H9 (cell line): ENCODE measurements around the gene AKAP12. TPM values are rescaled to one million over a fixed set of nuclear protein-coding genes. Genes with fewer than 3 reads are reported as not detected.

Experiments used
- DNase-seq: peaks from one replicate; pipeline ENCODE4 v3.0.0-alpha.2; 2017
- H2AFZ ChIP-seq: one replicate; pipeline ENCODE4 v1.6.1; 2013; ENCODE audit warnings: mild to moderate bottlenecking, low read length, control low read depth, moderate library complexity
- H2AK5ac ChIP-seq: 2 replicates; pipeline ENCODE4 v1.6.1; 2013; ENCODE audit warnings: low read length, control low read depth, mixed read lengths; ENCODE audit not compliant: insufficient read length
- H2BK120ac ChIP-seq: one replicate; pipeline ENCODE4 v1.6.1; 2013; ENCODE audit warnings: low read depth, mild to moderate bottlenecking, low read length, control low read depth, inconsistent platforms; ENCODE audit not compliant: poor library complexity, severe bottlenecking
- H2BK12ac ChIP-seq: 2 replicates; pipeline ENCODE4 v1.6.1; 2013; ENCODE audit warnings: low read length, control low read depth, mixed read lengths, low read depth; ENCODE audit not compliant: insufficient read length
- H2BK15ac ChIP-seq: 2 replicates; pipeline ENCODE4 v1.6.1; 2013; ENCODE audit warnings: low read depth, low read length, control low read depth
- H2BK20ac ChIP-seq: one replicate; pipeline ENCODE4 v1.6.1; 2013; ENCODE audit warnings: low read depth, mild to moderate bottlenecking, low read length, control low read depth, inconsistent platforms; ENCODE audit not compliant: poor library complexity, severe bottlenecking
- H2BK5ac ChIP-seq: 2 replicates; pipeline ENCODE4 v1.6.1; 2013; ENCODE audit warnings: low read length, control low read depth, mixed read lengths; ENCODE audit not compliant: insufficient read length
- H3K14ac ChIP-seq: 2 replicates; pipeline ENCODE4 v1.6.1; 2013; ENCODE audit warnings: low read length, control low read depth; ENCODE audit not compliant: insufficient read depth
- H3K18ac ChIP-seq: 2 replicates; pipeline ENCODE4 v1.6.1; 2013; ENCODE audit warnings: low read depth, mild to moderate bottlenecking, mixed read lengths, low read length, control low read depth; ENCODE audit not compliant: insufficient read length
- H3K23ac ChIP-seq: 2 replicates; pipeline ENCODE4 v1.6.1; 2013; ENCODE audit warnings: low read length, control low read depth, mixed read lengths, low read depth; ENCODE audit not compliant: insufficient read length
- H3K23me2 ChIP-seq: 2 replicates; pipeline ENCODE4 v1.6.1; 2013; ENCODE audit warnings: low read depth, mild to moderate bottlenecking, mixed read lengths, low read length, control low read depth; ENCODE audit not compliant: insufficient read length, poor library complexity, severe bottlenecking
- H3K27ac ChIP-seq: 2 replicates; pipeline ENCODE4 v1.5.1; 2013; ENCODE audit warnings: low read length, control low read depth, mixed read lengths, low read depth; ENCODE audit not compliant: insufficient read length
- H3K27me3 ChIP-seq: 2 replicates; pipeline ENCODE4 v1.6.1; 2013; ENCODE audit warnings: low read length, control low read depth, inconsistent platforms; ENCODE audit not compliant: insufficient read depth
- H3K4ac ChIP-seq: 2 replicates; pipeline ENCODE4 v1.6.1; 2013; ENCODE audit warnings: low read depth, mild to moderate bottlenecking, control low read depth, inconsistent platforms, low read length, moderate library complexity
- H3K4me1 ChIP-seq: 2 replicates; pipeline ENCODE4 v1.6.1; 2013; ENCODE audit warnings: low read length, control low read depth, inconsistent platforms; ENCODE audit not compliant: insufficient read depth
- H3K4me2 ChIP-seq: 2 replicates; pipeline ENCODE4 v1.6.1; 2013; ENCODE audit warnings: low read length, control low read depth, mixed read lengths; ENCODE audit not compliant: insufficient read length, insufficient read depth
- H3K56ac ChIP-seq: 2 replicates; pipeline ENCODE4 v1.6.1; 2013; ENCODE audit warnings: low read depth, mild to moderate bottlenecking, mixed read lengths, low read length, control low read depth; ENCODE audit not compliant: insufficient read length
- H3K79me1 ChIP-seq: 2 replicates; pipeline ENCODE4 v1.6.1; 2013; ENCODE audit warnings: low read depth, mild to moderate bottlenecking, moderate library complexity, low read length, control low read depth, inconsistent platforms; ENCODE audit not compliant: insufficient read depth, poor library complexity, severe bottlenecking
- H3K79me2 ChIP-seq: 2 replicates; pipeline ENCODE4 v1.6.1; 2013; ENCODE audit warnings: low read length, control low read depth, inconsistent platforms; ENCODE audit not compliant: insufficient read depth
- H3K9ac ChIP-seq: 2 replicates; pipeline ENCODE4 v1.6.1; 2013; ENCODE audit warnings: low read length, control low read depth, mixed read lengths; ENCODE audit not compliant: insufficient read length; ENCODE audit errors: extremely low read depth
- H3K9me3 ChIP-seq: one replicate; pipeline ENCODE4 v1.6.1; 2013; ENCODE audit warnings: low read depth, low read length, inconsistent platforms; ENCODE audit not compliant: control insufficient read depth
- H3T11ph ChIP-seq: one replicate; pipeline ENCODE4 v1.6.1; 2013; ENCODE audit warnings: mild to moderate bottlenecking, low read length, control low read depth, inconsistent platforms
- H4K20me1 ChIP-seq: one replicate; pipeline ENCODE4 v1.6.1; 2013; ENCODE audit not compliant: control insufficient read depth, insufficient read length, insufficient read depth
- H4K5ac ChIP-seq: 2 replicates; pipeline ENCODE4 v1.6.1; 2013; ENCODE audit warnings: low read depth, mild to moderate bottlenecking, mixed read lengths, low read length, control low read depth; ENCODE audit not compliant: insufficient read length
- H4K8ac ChIP-seq: replicated peaks from 2 replicates; pipeline ENCODE4 v1.6.1; 2013; ENCODE audit warnings: low read length, control low read depth, mixed read lengths, low read depth; ENCODE audit not compliant: insufficient read length
- H4K91ac ChIP-seq: 2 replicates; pipeline ENCODE4 v1.6.1; 2013; ENCODE audit warnings: low read depth, mild to moderate bottlenecking, moderate library complexity, mixed read lengths, low read length, control low read depth; ENCODE audit not compliant: insufficient read length
- H3K27ac Mint-ChIP-seq, 3 experiments: 2 replicates in 2 of 3; 3 replicates in 1 of 3; pipeline ENCODE4 v1.8.0; 2020 to 2021; ENCODE audit warnings: mixed read lengths in 3 of 3, mild to moderate bottlenecking in 1 of 3, moderate library complexity in 1 of 3
- H3K27me3 Mint-ChIP-seq: 2 replicates; pipeline ENCODE4 v1.8.0; 2021; ENCODE audit warnings: low read depth, mild to moderate bottlenecking, moderate library complexity, mixed read lengths
- H3K36me3 Mint-ChIP-seq, 3 experiments: 2 replicates in 2 of 3; 3 replicates in 1 of 3; pipeline ENCODE4 v1.8.0; 2020 to 2021; ENCODE audit warnings: low read depth in 3 of 3, mixed read lengths in 3 of 3; ENCODE audit not compliant: insufficient read depth in 1 of 3
- H3K4me1 Mint-ChIP-seq, 2 experiments: 2 replicates each; pipeline ENCODE4 v1.8.0; 2020; ENCODE audit warnings: mixed read lengths in 2 of 2
- H3K4me3 Mint-ChIP-seq, 2 experiments: 2 replicates in 1 of 2; 3 replicates in 1 of 2; pipeline ENCODE4 v1.8.0; 2020 to 2021; ENCODE audit warnings: mild to moderate bottlenecking in 2 of 2, mixed read lengths in 2 of 2, moderate library complexity in 1 of 2
- H3K9me3 Mint-ChIP-seq, 2 experiments: 2 replicates in 1 of 2; 3 replicates in 1 of 2; pipeline ENCODE4 v1.8.0; 2020; ENCODE audit warnings: mild to moderate bottlenecking in 2 of 2, mixed read lengths in 2 of 2, moderate library complexity in 1 of 2
- CTCF ChIP-seq: fragments of 200-600 bp; sonication (generic); conservative IDR thresholded peaks from 3 replicates; pipeline ENCODE4 v1.8.0; 2021; ENCODE audit warnings: antibody characterized with exemption, mild to moderate bottlenecking
- WGBS: extraction: QIAGEN DNeasy Blood & Tissue Kit; methylation state at CpG from one replicate; pipeline ENCODE4 v1.1.7; 2013; ENCODE audit warnings: missing lambda C conversion rate, low lambda C conversion rate, mixed read lengths; ENCODE audit not compliant: insufficient read length; ENCODE audit errors: extremely low coverage; 5-methylcytosine and 5-hydroxymethylcytosine counted together
- total RNA-seq: library from RNA; stranded (reverse); gene quantifications from 2 replicates; pipeline ENCODE4 v1.2.1, GENCODE V29; 2021

AKAP12 gene
- total RNA-seq, 1 experiment from 2014 or later, result 52.3 TPM

DNA sequence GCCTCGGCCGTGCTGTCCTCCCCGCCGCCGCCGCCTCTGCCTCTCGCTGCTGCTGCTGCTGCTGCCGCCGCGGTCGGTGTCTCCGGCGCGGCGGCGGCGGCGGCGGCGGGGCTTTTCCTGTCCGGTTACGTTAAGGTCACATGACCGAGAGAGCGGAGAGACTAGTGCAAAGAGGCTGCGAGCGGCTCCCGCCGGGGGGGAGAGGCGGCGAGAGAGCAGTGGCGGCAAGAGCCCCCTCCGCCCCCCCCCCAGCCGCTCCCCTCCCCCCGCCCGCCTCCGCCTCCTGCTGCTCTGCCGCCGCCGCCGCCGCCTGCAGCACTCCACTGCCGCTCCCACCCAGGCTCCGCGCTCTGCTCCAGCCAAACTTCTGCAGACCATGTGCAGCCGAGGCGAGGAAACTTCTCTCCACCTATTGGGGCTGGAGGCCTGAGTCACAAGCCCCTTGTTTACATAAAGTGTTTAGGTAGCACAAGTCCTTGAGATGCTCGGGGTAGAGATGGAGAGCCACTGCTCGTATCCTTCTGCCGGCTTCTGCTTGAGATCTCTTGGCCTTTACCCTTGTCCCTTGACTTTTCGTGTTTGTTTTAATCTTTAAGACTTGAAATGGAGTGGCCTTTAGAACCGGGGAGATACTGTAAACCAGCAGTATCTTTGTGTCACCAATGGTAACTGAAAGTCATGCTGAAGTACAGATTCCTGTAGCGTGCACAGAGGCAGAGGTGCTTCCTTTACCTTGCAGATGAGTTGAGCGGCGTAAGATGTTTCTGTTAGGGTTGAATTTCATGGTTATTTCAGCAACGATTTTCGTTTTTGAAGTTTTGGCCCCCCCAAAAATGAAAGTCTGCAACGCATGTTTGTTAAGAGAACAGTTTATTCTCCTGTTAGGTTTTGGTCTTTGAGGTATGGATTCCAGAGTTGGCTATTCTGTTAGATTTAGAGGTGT, 152.0 kb downstream of the AKAP12 start, which contains the start of gene ZBTB2:
TSS of gene ZBTB2 (minus strand) at position 89 of the 943 bp plus-strand sequence. CDS start 17,922 bp downstream, outside the sequence.
- no peak within 1 kb of the TSS for H2BK20ac ChIP-seq
- H2AFZ ChIP-seq, result no peak within 1 kb of the TSS
- no peaks in the 10 kb centered on the region for H3K27me3 ChIP-seq
- H4K8ac ChIP-seq, result no peak within 1 kb of the TSS
- H3T11ph ChIP-seq, result no peak within 1 kb of the TSS
- no peaks in the 10 kb centered on the region for H3K9me3 Mint-ChIP-seq
- H3K4me3 Mint-ChIP-seq, result peak within 1 kb of the TSS; percentile 92 to 93
- H3K9ac ChIP-seq, result peak within 1 kb of the TSS; percentile 97
- H3K23ac ChIP-seq, result no peak within 1 kb of the TSS
- no peak within 1 kb of the TSS for H3K56ac ChIP-seq
- WGBS, result no CpG with 5 or more reads among the region's 57 CpGs
- H3K4me1 ChIP-seq, result peaks cover 2% of the 10 kb centered on the region; the same call in 1 of the 2 replicates
- no peak within 1 kb of the TSS for H2BK120ac ChIP-seq
- H3K4me1 Mint-ChIP-seq, result peaks cover 32 to 40% of the 10 kb centered on the region in 2 experiments
- H3K23me2 ChIP-seq, result peaks cover 8% of the 10 kb centered on the region
- peak; percentile 80 for DNase-seq
- no peaks in the 10 kb centered on the region for H4K20me1 ChIP-seq
- H3K9me3 ChIP-seq, result no peaks in the 10 kb centered on the region
- peak within 1 kb of the TSS; percentile 91 for H3K18ac ChIP-seq
- H3K27ac ChIP-seq, result peak within 1 kb of the TSS; percentile 78
- TF ChIP-seq CTCF, result no peak
- no peak within 1 kb of the TSS for H4K5ac ChIP-seq
- no peak within 1 kb of the TSS for H2AK5ac ChIP-seq
- no peaks in the 10 kb centered on the region for H3K27me3 Mint-ChIP-seq
- H4K91ac ChIP-seq, result no peak within 1 kb of the TSS
- H3K4me2 ChIP-seq, result peak within 1 kb of the TSS; percentile 76
- H3K14ac ChIP-seq, result peak within 1 kb of the TSS; percentile 95
- no peak within 1 kb of the TSS for H2BK5ac ChIP-seq
- H3K79me2 ChIP-seq, result peaks cover 36% of the 10 kb centered on the region
- peak within 1 kb of the TSS; percentile 94 to 100 (median 98) for H3K27ac Mint-ChIP-seq
- peak within 1 kb of the TSS; percentile 94; the same call in 1 of the 2 replicates for H3K4ac ChIP-seq
- peaks cover 14 to 29% (median 16%) of the 10 kb centered on the region in 3 experiments; a peak in 6 of 7 replicates for H3K36me3 Mint-ChIP-seq
- no peak within 1 kb of the TSS for H2BK15ac ChIP-seq
- H3K79me1 ChIP-seq, result peaks cover 3% of the 10 kb centered on the region
- no peak within 1 kb of the TSS for H2BK12ac ChIP-seq
